Measurements from ENCODE around the gene JPH3.

Gene JPH3

GRCh38 chr16:87621550-87621829, 19.2 kb downstream of the JPH3 start:
- TF ChIP-seq GATA3 (IDR thresholded peaks at IDR 0.05; ENCODE audit: low read depth, low read length) (no peak), GATA2 (IDR thresholded peaks at IDR 0.05; ENCODE audit: low read depth, low read length) (no peak)

- TF ChIP-seq GATA2 (IDR thresholded peaks at IDR 0.05; ENCODE audit: low read depth, low read length) (no peak), GATA3 (IDR thresholded peaks at IDR 0.05; ENCODE audit: low read depth, low read length) (no peak)
Observed at GRCh38 chr16:87621976-87622713, 19.8 kb downstream of the JPH3 start.

- no peak for TF ChIP-seq GATA3 (IDR thresholded peaks at IDR 0.05; ENCODE audit: low read depth, low read length)
- TF ChIP-seq GATA2 (IDR thresholded peaks at IDR 0.05; ENCODE audit: low read depth, low read length), result no peak
Observed at GRCh38 chr16:87622756-87623319, 20.5 kb downstream of the JPH3 start.

GRCh38 chr16:87625241-87625797, 23.0 kb downstream of the JPH3 start:
- TF ChIP-seq GATA3 (IDR thresholded peaks at IDR 0.05; ENCODE audit: low read depth, low read length), result no peak
- no peak for TF ChIP-seq GATA2 (IDR thresholded peaks at IDR 0.05; ENCODE audit: low read depth, low read length)

- TF ChIP-seq GATA2 (IDR thresholded peaks at IDR 0.05; ENCODE audit: low read depth, low read length) (no peak), GATA3 (IDR thresholded peaks at IDR 0.05; ENCODE audit: low read depth, low read length) (no peak)
Observed at GRCh38 chr16:87626401-87626800, 24.1 kb downstream of the JPH3 start.

GRCh38 chr16:87626905-87627304, 24.6 kb downstream of the JPH3 start:
- TF ChIP-seq GATA3 (IDR thresholded peaks at IDR 0.05; ENCODE audit: low read depth, low read length), result no peak
- no peak for TF ChIP-seq GATA2 (IDR thresholded peaks at IDR 0.05; ENCODE audit: low read depth, low read length)

- TF ChIP-seq GATA3 (IDR thresholded peaks at IDR 0.05; ENCODE audit: low read depth, low read length) (no peak), GATA2 (IDR thresholded peaks at IDR 0.05; ENCODE audit: low read depth, low read length) (no peak)
Observed at GRCh38 chr16:87627542-87628245, 25.4 kb downstream of the JPH3 start.

GRCh38 chr16:87628246-87628923, 26.1 kb downstream of the JPH3 start:
- TF ChIP-seq GATA3 (IDR thresholded peaks at IDR 0.05; ENCODE audit: low read depth, low read length) (no peak), GATA2 (IDR thresholded peaks at IDR 0.05; ENCODE audit: low read depth, low read length) (no peak)

GRCh38 chr16:87628940-87629339, 26.6 kb downstream of the JPH3 start:
- no peak for TF ChIP-seq GATA3 (IDR thresholded peaks at IDR 0.05; ENCODE audit: low read depth, low read length)
- TF ChIP-seq GATA2 (IDR thresholded peaks at IDR 0.05; ENCODE audit: low read depth, low read length), result no peak

- TF ChIP-seq GATA2 (IDR thresholded peaks at IDR 0.05; ENCODE audit: low read depth, low read length) (no peak), GATA3 (IDR thresholded peaks at IDR 0.05; ENCODE audit: low read depth, low read length) (no peak)
Observed at GRCh38 chr16:87631067-87631466, 28.8 kb downstream of the JPH3 start.

- TF ChIP-seq GATA2 (IDR thresholded peaks at IDR 0.05; ENCODE audit: low read depth, low read length) (no peak), GATA3 (IDR thresholded peaks at IDR 0.05; ENCODE audit: low read depth, low read length) (no peak)
Observed at GRCh38 chr16:87634411-87634810, 32.1 kb downstream of the JPH3 start.

GRCh38 chr16:87635541-87636049, 33.3 kb downstream of the JPH3 start:
- TF ChIP-seq GATA2 (IDR thresholded peaks at IDR 0.05; ENCODE audit: low read depth, low read length) (no peak), GATA3 (IDR thresholded peaks at IDR 0.05; ENCODE audit: low read depth, low read length) (no peak)

- TF ChIP-seq GATA2 (IDR thresholded peaks at IDR 0.05; ENCODE audit: low read depth, low read length), result no peak
- no peak for TF ChIP-seq GATA3 (IDR thresholded peaks at IDR 0.05; ENCODE audit: low read depth, low read length)
Observed at GRCh38 chr16:87636050-87636684, 33.9 kb downstream of the JPH3 start.

- TF ChIP-seq GATA3 (IDR thresholded peaks at IDR 0.05; ENCODE audit: low read depth, low read length) (no peak), GATA2 (IDR thresholded peaks at IDR 0.05; ENCODE audit: low read depth, low read length) (no peak)
Observed at GRCh38 chr16:87636741-87637140, 34.4 kb downstream of the JPH3 start.

Data from SH-SY5Y (cell line).